Measurements from ENCODE around the gene CHRNA10. TPM values are rescaled to one million over a fixed set of nuclear protein-coding genes. Genes with fewer than 3 reads are reported as not detected.

Gene CHRNA10
- total and polyA plus RNA-seq, 2 of the 13 experiments (the other 11 are each of a cell fraction or from before 2014, with no cell fraction given): 0.53 to 0.71 TPM

DNA sequence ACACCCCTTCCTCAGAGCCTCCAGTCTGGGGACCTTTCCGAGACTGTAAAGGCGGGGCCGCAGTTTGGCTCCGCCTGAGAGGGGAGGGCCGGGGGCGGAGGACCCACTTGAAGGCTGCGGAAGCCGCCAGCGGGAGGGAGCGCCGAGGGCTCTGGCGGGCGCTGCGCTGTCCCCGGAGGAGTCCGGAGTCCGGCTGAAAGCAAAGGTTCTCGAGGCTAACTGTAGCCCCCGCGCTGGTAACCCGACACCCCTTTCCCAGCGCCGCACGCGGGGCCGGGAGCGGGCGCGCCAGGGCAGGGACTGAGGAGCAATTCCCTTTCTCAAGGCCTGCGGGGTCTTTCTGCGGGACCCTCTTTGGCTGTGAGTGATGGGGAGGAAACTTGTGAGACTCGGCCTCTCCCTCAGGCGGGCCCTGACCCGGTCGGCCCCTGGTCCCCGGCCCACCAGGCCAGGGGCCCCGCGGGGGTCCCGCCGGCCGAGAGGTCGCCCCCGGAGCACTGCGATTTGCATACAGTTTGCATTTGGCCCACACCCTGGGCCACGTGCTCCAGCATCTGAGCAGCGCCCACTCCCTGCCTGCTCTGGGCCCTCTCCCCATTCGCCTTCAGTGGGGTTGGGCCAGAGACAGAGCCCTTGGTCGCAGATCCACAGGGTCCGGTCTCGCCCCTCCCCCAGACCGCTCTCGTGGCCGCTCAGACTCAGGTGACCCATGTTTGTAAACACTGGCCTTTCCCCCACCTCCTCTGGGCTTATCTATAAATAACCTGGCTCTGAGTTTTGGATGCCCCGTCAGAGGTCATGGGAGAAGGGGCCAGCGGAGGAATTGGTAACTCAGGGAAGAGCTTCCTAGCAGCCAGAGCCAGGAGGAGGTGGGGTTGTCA is 28.9 kb downstream of the CHRNA10 start (continued):
- TF ChIP-seq, protein P1, sequence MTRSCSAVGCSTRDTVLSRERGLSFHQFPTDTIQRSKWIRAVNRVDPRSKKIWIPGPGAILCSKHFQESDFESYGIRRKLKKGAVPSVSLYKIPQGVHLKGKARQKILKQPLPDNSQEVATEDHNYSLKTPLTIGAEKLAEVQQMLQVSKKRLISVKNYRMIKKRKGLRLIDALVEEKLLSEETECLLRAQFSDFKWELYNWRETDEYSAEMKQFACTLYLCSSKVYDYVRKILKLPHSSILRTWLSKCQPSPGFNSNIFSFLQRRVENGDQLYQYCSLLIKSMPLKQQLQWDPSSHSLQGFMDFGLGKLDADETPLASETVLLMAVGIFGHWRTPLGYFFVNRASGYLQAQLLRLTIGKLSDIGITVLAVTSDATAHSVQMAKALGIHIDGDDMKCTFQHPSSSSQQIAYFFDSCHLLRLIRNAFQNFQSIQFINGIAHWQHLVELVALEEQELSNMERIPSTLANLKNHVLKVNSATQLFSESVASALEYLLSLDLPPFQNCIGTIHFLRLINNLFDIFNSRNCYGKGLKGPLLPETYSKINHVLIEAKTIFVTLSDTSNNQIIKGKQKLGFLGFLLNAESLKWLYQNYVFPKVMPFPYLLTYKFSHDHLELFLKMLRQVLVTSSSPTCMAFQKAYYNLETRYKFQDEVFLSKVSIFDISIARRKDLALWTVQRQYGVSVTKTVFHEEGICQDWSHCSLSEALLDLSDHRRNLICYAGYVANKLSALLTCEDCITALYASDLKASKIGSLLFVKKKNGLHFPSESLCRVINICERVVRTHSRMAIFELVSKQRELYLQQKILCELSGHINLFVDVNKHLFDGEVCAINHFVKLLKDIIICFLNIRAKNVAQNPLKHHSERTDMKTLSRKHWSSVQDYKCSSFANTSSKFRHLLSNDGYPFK (CRISPR knock-in tag; IDR thresholded peaks at IDR 0.05; ENCODE audit: borderline replicate concordance): no peak
- TF ChIP-seq ZNF407 (CRISPR knock-in tag; IDR thresholded peaks at IDR 0.05; ENCODE audit: not compliant biosample characterization): peak; percentile 41
- TF ChIP-seq, protein P2, sequence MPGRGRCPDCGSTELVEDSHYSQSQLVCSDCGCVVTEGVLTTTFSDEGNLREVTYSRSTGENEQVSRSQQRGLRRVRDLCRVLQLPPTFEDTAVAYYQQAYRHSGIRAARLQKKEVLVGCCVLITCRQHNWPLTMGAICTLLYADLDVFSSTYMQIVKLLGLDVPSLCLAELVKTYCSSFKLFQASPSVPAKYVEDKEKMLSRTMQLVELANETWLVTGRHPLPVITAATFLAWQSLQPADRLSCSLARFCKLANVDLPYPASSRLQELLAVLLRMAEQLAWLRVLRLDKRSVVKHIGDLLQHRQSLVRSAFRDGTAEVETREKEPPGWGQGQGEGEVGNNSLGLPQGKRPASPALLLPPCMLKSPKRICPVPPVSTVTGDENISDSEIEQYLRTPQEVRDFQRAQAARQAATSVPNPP (CRISPR knock-in tag; IDR thresholded peaks at IDR 0.05): no peak
- TF ChIP-seq SRSF9 (IDR thresholded peaks at IDR 0.05; ENCODE audit: borderline replicate concordance, insufficient read depth, low read depth, low read length, poor library complexity, severe bottlenecking): no peak
- TF ChIP-seq ETV6 (CRISPR knock-in tag; conservative IDR thresholded peaks at IDR 0.05): no peak
- no peak for TF ChIP-seq ZMAT5 (CRISPR knock-in tag; IDR thresholded peaks at IDR 0.05; ENCODE audit: borderline replicate concordance, low read depth)
- peak; percentile 54; the same call in 1 of the 2 replicates for TF ChIP-seq SNAPC4 (CRISPR knock-in tag; IDR thresholded peaks at IDR 0.05)
